Measurements from ENCODE around the gene IFI6. TPM values are rescaled to one million over a fixed set of nuclear protein-coding genes. Genes with fewer than 3 reads are reported as not detected.
"Not testable (repeated sequence)": the region's sequence is repeated elsewhere in the genome, so short reads cannot be mapped to it uniquely, and the experiment has no call there.

The IFI6 gene
- total RNA-seq, 6 experiments from 2014 or later = 9.5 to 45.7 (median 33.2) TPM

- no peak for TF ChIP-seq CTCF (IDR thresholded peaks at IDR 0.05)
- 33% methylated on average over 1 of the region's 21 CpGs for WGBS (ENCODE audit: insufficient coverage, low coverage, low lambda C conversion rate, missing lambda C conversion rate)
- Histone ChIP-seq H3K27ac (no peak overlapping the region), H3K27me3 (no peaks in the 10 kb centered on the region), H3K4me1 (no peaks in the 10 kb centered on the region), H3K4me3 (no peak overlapping the region), H3K36me3 (no peaks in the 10 kb centered on the region), H3K9me3 (no peaks in the 10 kb centered on the region)
- intact Hi-C loops (cut with DNase I) = no loop called here
- peak in 1 of 4 donors; percentile 29 for ATAC-seq
- DNase-seq = no peak
Measured at GRCh38 chr1:27686223-27686990, 14.4 kb upstream of the IFI6 start.

GRCh38 chr1:27684176-27684575 is 12.2 kb upstream of the IFI6 start:
- intact Hi-C loops (cut with DNase I) = no loop called here
- DNase-seq = no peak
- Histone ChIP-seq H3K9me3 (no peaks in the 10 kb centered on the region), H3K27ac (no peak overlapping the region), H3K4me3 (no peak overlapping the region), H3K27me3 (no peaks in the 10 kb centered on the region), H3K36me3 (no peaks in the 10 kb centered on the region), H3K4me1 (no peaks in the 10 kb centered on the region)
- 97% methylated on average over 2 of the region's 2 CpGs for WGBS (ENCODE audit: insufficient coverage, low coverage, low lambda C conversion rate, missing lambda C conversion rate)
- ATAC-seq = no peak
- TF ChIP-seq CTCF (IDR thresholded peaks at IDR 0.05) (no peak), POLR2A (IDR thresholded peaks at IDR 0.05) (no peak)

GRCh38 chr1:27682351-27682944 is 10.5 kb upstream of the IFI6 start:
- no peaks in the 10 kb centered on the region for H3K9me3 ChIP-seq
- no peak for DNase-seq
- intact Hi-C loops (cut with DNase I) = no loop called here
- no peak for ATAC-seq
- 81% methylated on average over 3 of the region's 5 CpGs for WGBS (ENCODE audit: insufficient coverage, low coverage, low lambda C conversion rate, missing lambda C conversion rate)
- H3K4me1 ChIP-seq = no peaks in the 10 kb centered on the region
- no peak for TF ChIP-seq POLR2A (IDR thresholded peaks at IDR 0.05)
- TF ChIP-seq CTCF (IDR thresholded peaks at IDR 0.05) = no peak
- H3K4me3 ChIP-seq = no peak overlapping the region
- H3K27me3 ChIP-seq = no peaks in the 10 kb centered on the region
- no peaks in the 10 kb centered on the region for H3K36me3 ChIP-seq
- H3K27ac ChIP-seq = no peak overlapping the region

GRCh38 chr1:27681580-27681979 is 9.6 kb upstream of the IFI6 start:
- H3K4me3 ChIP-seq; H3K36me3 ChIP-seq; H3K27ac ChIP-seq; intact Hi-C loops (cut with DNase I); H3K27me3 ChIP-seq; H3K9me3 ChIP-seq; DNase-seq; H3K4me1 ChIP-seq; ATAC-seq: not testable (repeated sequence)
- WGBS (ENCODE audit: insufficient coverage, low coverage, low lambda C conversion rate, missing lambda C conversion rate) = 97% methylated on average over 4 of the region's 4 CpGs

- H3K36me3 ChIP-seq; ATAC-seq; H3K27me3 ChIP-seq; DNase-seq; H3K4me1 ChIP-seq; H3K9me3 ChIP-seq; H3K4me3 ChIP-seq; intact Hi-C loops (cut with DNase I); H3K27ac ChIP-seq: not testable (repeated sequence)
- no CpG with 5 or more reads among the region's 2 CpGs for WGBS (ENCODE audit: insufficient coverage, low coverage, low lambda C conversion rate, missing lambda C conversion rate)
Measured at GRCh38 chr1:27680225-27680791, 8.3 kb upstream of the IFI6 start.

Measured in right lobe of liver (tissue), 6 donors.